Spleen (tissue), 7 donors: Measurements from ENCODE around the gene CRELD2.

Experiments used
- POLR2A ChIP-seq, 3 donors: fragments of 450-650 bp; IDR thresholded peaks; one replicate each; pipeline ENCODE4 v1.5.1; 2017; ENCODE audit warnings: antibody characterized with exemption in 3 of 3, mild to moderate bottlenecking in 1 of 3
- POLR2AphosphoS5 ChIP-seq, 3 donors: sonication (generic); formaldehyde crosslinking; IDR thresholded peaks; one replicate each; pipeline ENCODE4 v1.5.1; 2017; ENCODE audit warnings: antibody characterized with exemption in 3 of 3
- TF ChIP-seq, protein P1 (sequence below), 11 experiments: fragments of 200-600 bp in 7 of 11; fragments of 450-650 bp in 4 of 11; sonication (generic) in 4 of 11; IDR thresholded peaks in 8 of 11; conservative IDR thresholded peaks in 3 of 11; 1 replicate in 7 of 11; 2 replicates in 4 of 11; pipeline versions ENCODE4 v1.4.0 to v1.8.0; 2016 to 2021; ENCODE audit warnings: antibody characterized with exemption in 11 of 11, inconsistent platforms in 4 of 11, mild to moderate bottlenecking in 1 of 11
- donor health status: DM: no; HTN: no; CAD: no; lungs with moderate emphysema.
- donor health status: DM: no; HTN: no; CAD: no.
- donor health status: DM: no; HTN: no; CAD: no.

DNA sequence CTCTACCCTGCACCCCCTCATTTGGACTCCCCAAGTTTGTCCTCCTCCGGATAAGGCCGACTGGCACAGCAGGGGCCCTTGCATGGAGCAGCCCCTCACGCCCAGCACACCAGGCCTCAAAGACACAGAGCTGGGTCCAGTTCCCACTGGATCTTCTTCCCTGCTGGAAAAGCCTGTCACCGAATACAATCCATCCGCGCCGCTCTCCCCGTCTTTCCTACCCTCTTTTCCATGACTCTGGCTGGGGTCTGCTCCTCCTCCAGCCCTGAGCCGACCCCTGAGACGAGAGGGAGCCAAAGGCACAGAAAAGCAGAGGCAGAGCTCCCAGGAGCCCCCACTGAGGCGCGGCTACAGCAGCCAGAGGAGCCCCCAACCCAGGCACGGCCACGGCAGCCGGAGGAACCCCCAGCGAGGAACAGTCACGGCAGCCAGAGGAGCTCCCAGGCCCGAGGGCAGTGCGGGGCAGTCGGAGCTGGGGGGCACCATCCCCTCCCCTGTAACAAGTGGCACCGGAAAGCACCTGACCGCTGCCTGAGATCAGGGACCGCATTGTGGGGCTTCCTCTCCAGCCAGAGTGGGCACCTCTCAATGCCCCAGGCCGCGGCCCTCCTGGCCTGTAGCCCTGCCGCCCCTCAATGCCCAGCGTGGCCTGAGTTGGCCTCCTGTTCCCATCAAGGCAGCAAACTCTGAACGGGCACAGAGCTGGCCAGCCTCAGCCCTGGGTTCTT, 12.2 kb upstream of the CRELD2 start:
- TF ChIP-seq POLR2A (IDR thresholded peaks at IDR 0.05) = no peak
- TF ChIP-seq, protein P1, sequence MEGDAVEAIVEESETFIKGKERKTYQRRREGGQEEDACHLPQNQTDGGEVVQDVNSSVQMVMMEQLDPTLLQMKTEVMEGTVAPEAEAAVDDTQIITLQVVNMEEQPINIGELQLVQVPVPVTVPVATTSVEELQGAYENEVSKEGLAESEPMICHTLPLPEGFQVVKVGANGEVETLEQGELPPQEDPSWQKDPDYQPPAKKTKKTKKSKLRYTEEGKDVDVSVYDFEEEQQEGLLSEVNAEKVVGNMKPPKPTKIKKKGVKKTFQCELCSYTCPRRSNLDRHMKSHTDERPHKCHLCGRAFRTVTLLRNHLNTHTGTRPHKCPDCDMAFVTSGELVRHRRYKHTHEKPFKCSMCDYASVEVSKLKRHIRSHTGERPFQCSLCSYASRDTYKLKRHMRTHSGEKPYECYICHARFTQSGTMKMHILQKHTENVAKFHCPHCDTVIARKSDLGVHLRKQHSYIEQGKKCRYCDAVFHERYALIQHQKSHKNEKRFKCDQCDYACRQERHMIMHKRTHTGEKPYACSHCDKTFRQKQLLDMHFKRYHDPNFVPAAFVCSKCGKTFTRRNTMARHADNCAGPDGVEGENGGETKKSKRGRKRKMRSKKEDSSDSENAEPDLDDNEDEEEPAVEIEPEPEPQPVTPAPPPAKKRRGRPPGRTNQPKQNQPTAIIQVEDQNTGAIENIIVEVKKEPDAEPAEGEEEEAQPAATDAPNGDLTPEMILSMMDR (IDR thresholded peaks at IDR 0.05 in 8 of 11, conservative IDR thresholded peaks at IDR 0.05 in 3 of 11) = no peak
- TF ChIP-seq POLR2AphosphoS5 (IDR thresholded peaks at IDR 0.05) = no peak
